ENCODE measurements around the gene ELOA.

DNA sequence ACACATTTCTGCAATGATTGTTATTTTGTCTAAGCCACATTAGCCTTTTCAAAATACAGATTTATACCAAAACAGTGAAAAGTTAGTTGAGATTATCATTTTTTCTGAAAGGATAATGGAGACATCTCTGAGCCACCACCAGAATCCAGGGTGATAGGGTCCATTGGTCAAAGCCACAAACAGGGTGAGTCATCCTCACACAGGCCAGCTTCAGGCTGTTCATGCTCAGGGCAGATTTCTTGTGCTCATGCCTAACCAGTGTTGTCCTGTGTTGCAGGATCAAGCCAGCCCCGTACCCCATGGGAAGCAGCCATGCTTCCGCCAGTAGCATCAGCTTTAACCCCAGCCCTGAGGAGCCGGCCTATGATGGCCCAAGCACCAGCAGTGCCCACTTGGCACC lies 13.4 kb downstream of the ELOA start:
- no peak for TF ChIP-seq CREB1 (IDR thresholded peaks at IDR 0.05; ENCODE audit: low read depth)
- no peak for TF ChIP-seq EGR1 (IDR thresholded peaks at IDR 0.05)
- no peak for TF ChIP-seq YY1 (IDR thresholded peaks at IDR 0.05; ENCODE audit: low read depth)
- TF ChIP-seq CEBPB (IDR thresholded peaks at IDR 0.05): no peak
- TF ChIP-seq, protein P1, sequence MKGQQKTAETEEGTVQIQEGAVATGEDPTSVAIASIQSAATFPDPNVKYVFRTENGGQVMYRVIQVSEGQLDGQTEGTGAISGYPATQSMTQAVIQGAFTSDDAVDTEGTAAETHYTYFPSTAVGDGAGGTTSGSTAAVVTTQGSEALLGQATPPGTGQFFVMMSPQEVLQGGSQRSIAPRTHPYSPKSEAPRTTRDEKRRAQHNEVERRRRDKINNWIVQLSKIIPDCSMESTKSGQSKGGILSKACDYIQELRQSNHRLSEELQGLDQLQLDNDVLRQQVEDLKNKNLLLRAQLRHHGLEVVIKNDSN (IDR thresholded peaks at IDR 0.05): no peak
- TF ChIP-seq TEAD4 (IDR thresholded peaks at IDR 0.05): no peak
- TF ChIP-seq, protein P2, sequence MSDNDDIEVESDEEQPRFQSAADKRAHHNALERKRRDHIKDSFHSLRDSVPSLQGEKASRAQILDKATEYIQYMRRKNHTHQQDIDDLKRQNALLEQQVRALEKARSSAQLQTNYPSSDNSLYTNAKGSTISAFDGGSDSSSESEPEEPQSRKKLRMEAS (IDR thresholded peaks at IDR 0.05): no peak
- no peak for TF ChIP-seq TAF1 (IDR thresholded peaks at IDR 0.05; ENCODE audit: low read depth)
- TF ChIP-seq RAD21 (IDR thresholded peaks at IDR 0.05; ENCODE audit: low read depth): no peak
- TF ChIP-seq ZBTB7A (IDR thresholded peaks at IDR 0.05; ENCODE audit: low read depth): no peak
- TF ChIP-seq TCF12 (IDR thresholded peaks at IDR 0.05; ENCODE audit: low read depth): no peak
